Measurements from ENCODE around the gene SIVA1. TPM values are rescaled to one million over a fixed set of nuclear protein-coding genes. Genes with fewer than 3 reads are reported as not detected.
"Not testable (repeated sequence)": the region's sequence is repeated elsewhere in the genome, so short reads cannot be mapped to it uniquely, and the experiment has no call there.

Gene SIVA1
- total and polyA plus RNA-seq, 7 experiments from 2014 or later: 61.4 to 276 (median 91.6) TPM

GRCh38 chr14:104750753-104751057 lies 2.2 kb upstream of the SIVA1 start:
- not testable (repeated sequence) for H3K9me3 ChIP-seq (ENCODE audit: control insufficient read depth in 2 of 3, low read length in 3 of 3); H3K27me3 ChIP-seq (ENCODE audit: control insufficient read depth in 2 of 2, insufficient read depth in 2 of 2, low read length in 2 of 2); H3K27ac ChIP-seq (ENCODE audit: low read depth, low read length); H3K4me3 ChIP-seq (ENCODE audit: low read length); H3K9me3 Mint-ChIP-seq; H3K27me3 Mint-ChIP-seq; ATAC-seq; H3K36me3 Mint-ChIP-seq; DNase-seq
- intact Hi-C loops (cut with micrococcal nuclease): loop anchor here (5.0 kb wide), 6 partner anchors 73 to 1123 kb away; partner anchors contain the start of genes BRF1 (in 1 of the 2), KLC1 (in 1 of the 2) and PPP1R13B (in 1 of the 2)
- CTCF ChIA-PET: interaction anchor here (0.5 to 1.1 kb wide), 4 partner anchors 13 to 103 kb away, joined by 3 to 4 read pairs (median 3); no protein-coding TSS in a partner anchor
- peaks cover 0 to 18% (median 0%) of the 10 kb centered on the region in 3 experiments for H3K36me3 ChIP-seq (ENCODE audit: control insufficient read depth in 2 of 3, insufficient read depth in 3 of 3, low read length in 3 of 3)
- peaks cover 17 to 31% (median 19%) of the 10 kb centered on the region in 7 donors for H3K4me1 Mint-ChIP-seq
- peaks cover 18 to 25% of the 10 kb centered on the region in 2 donors for H3K4me1 ChIP-seq (ENCODE audit: control insufficient read depth in 2 of 2, insufficient read depth in 2 of 2, low read length in 2 of 2)
- peak overlapping the region in 6 of 9 donors; percentile 12 to 51 (median 26) for H3K27ac Mint-ChIP-seq
- POLR2A ChIA-PET: interaction anchor here (3.4 kb wide), 1 partner anchor 50 kb away, joined by 24 read pairs; the partner anchor contains the start of gene ZBTB42
- peak overlapping the region in 7 of 10 donors; percentile 21 to 64 (median 46) for H3K4me3 Mint-ChIP-seq

GRCh38 chr14:104751539-104752422 lies 1.2 kb upstream of the SIVA1 start:
- ChIA-PET CTCF (interaction anchor here (1.1 to 1.7 kb wide), 6 partner anchors 15 to 75 kb away, joined by 3 to 9 read pairs (median 6); no protein-coding TSS in a partner anchor), POLR2A (interaction anchor here (0.6 to 3.4 kb wide), 9 partner anchors 15 to 870 kb away, joined by 3 to 24 read pairs (median 4); partner anchors contain the start of genes AKT1, BRF1 and ZBTB42)
- intact Hi-C loops (cut with micrococcal nuclease): loop anchor here (1.0 to 5.0 kb wide), 21 partner anchors 27 to 1419 kb away; partner anchors contain the start of genes ADSS1 (in 2 of the 2), BRF1 (in 2 of the 2), TEDC1 (in 2 of the 2) and CDCA4 (in 1 of the 2)
- H3K27ac ChIP-seq (ENCODE audit: low read depth, low read length): peak overlapping the region; percentile 95
- Mint-ChIP-seq H3K27me3 (no peaks in the 10 kb centered on the region), H3K4me3 (peak overlapping the region; percentile 82 to 97 (median 92)), H3K9me3 (peaks cover 0 to 2% (median 0%) of the 10 kb centered on the region in 11 donors), H3K27ac (peak overlapping the region in 8 of 9 donors; percentile 78 to 94 (median 92)), H3K4me1 (peaks cover 19 to 40% (median 30%) of the 10 kb centered on the region in 7 donors), H3K36me3 (peaks cover 0 to 8% (median 0%) of the 10 kb centered on the region in 5 donors)
- DNase-seq: peak in 1 of 9 donors; percentile 37
- H3K4me3 ChIP-seq (ENCODE audit: low read length): peak overlapping the region; percentile 91
- peaks cover 0 to 29% (median 3%) of the 10 kb centered on the region in 3 experiments for H3K36me3 ChIP-seq (ENCODE audit: control insufficient read depth in 2 of 3, insufficient read depth in 3 of 3, low read length in 3 of 3)
- no peaks in the 10 kb centered on the region for H3K27me3 ChIP-seq (ENCODE audit: control insufficient read depth in 2 of 2, insufficient read depth in 2 of 2, low read length in 2 of 2)
- ATAC-seq: no peak
- no peaks in the 10 kb centered on the region for H3K9me3 ChIP-seq (ENCODE audit: control insufficient read depth in 2 of 3, low read length in 3 of 3)
- H3K4me1 ChIP-seq (ENCODE audit: control insufficient read depth in 2 of 2, insufficient read depth in 2 of 2, low read length in 2 of 2): peaks cover 14 to 29% of the 10 kb centered on the region in 2 donors

GRCh38 chr14:104752423-104752734 lies 568 bp upstream of the SIVA1 start:
- H3K9me3 Mint-ChIP-seq: peaks cover 0 to 2% (median 0%) of the 10 kb centered on the region in 11 donors
- ATAC-seq: no peak
- H3K36me3 Mint-ChIP-seq: peaks cover 0 to 14% (median 3%) of the 10 kb centered on the region in 5 donors
- H3K4me3 Mint-ChIP-seq: peak overlapping the region; percentile 82 to 97 (median 92)
- peaks cover 14 to 29% of the 10 kb centered on the region in 2 donors for H3K4me1 ChIP-seq (ENCODE audit: control insufficient read depth in 2 of 2, insufficient read depth in 2 of 2, low read length in 2 of 2)
- H3K27ac ChIP-seq (ENCODE audit: low read depth, low read length): peak overlapping the region; percentile 95
- H3K9me3 ChIP-seq (ENCODE audit: control insufficient read depth in 2 of 3, low read length in 3 of 3): no peaks in the 10 kb centered on the region
- H3K27me3 Mint-ChIP-seq: no peaks in the 10 kb centered on the region
- POLR2A ChIA-PET: interaction anchor here (0.6 to 3.4 kb wide), 13 partner anchors 14 to 871 kb away, joined by 3 to 24 read pairs (median 5); partner anchors contain the start of genes ADSS1, AKT1, BRF1 and CDCA4
- DNase-seq: no peak
- H3K27ac Mint-ChIP-seq: peak overlapping the region; percentile 78 to 94 (median 92)
- CTCF ChIA-PET: interaction anchor here (1.1 to 1.7 kb wide), 6 partner anchors 14 to 75 kb away, joined by 3 to 9 read pairs (median 6); no protein-coding TSS in a partner anchor
- H3K36me3 ChIP-seq (ENCODE audit: control insufficient read depth in 2 of 3, insufficient read depth in 3 of 3, low read length in 3 of 3): peaks cover 0 to 35% (median 8%) of the 10 kb centered on the region in 3 experiments
- H3K27me3 ChIP-seq (ENCODE audit: control insufficient read depth in 2 of 2, insufficient read depth in 2 of 2, low read length in 2 of 2): no peaks in the 10 kb centered on the region
- H3K4me3 ChIP-seq (ENCODE audit: low read length): peak overlapping the region; percentile 91
- intact Hi-C loops (cut with micrococcal nuclease): loop anchor here (1.0 to 5.0 kb wide), 21 partner anchors 28 to 1420 kb away; partner anchors contain the start of genes ADSS1 (in 2 of the 2), BRF1 (in 2 of the 2), TEDC1 (in 2 of the 2) and CDCA4 (in 1 of the 2)
- peaks cover 19 to 45% (median 33%) of the 10 kb centered on the region in 7 donors for H3K4me1 Mint-ChIP-seq

GRCh38 chr14:104753528-104754212 lies 723 bp downstream of the SIVA1 start:
- peak in 4 of 9 donors; percentile 11 to 37 (median 22) for DNase-seq
- Mint-ChIP-seq H3K4me3 (peak overlapping the region; percentile 86 to 97 (median 90)), H3K4me1 (peaks cover 19 to 45% (median 36%) of the 10 kb centered on the region in 7 donors), H3K27me3 (no peaks in the 10 kb centered on the region), H3K9me3 (peaks cover 0 to 2% (median 0%) of the 10 kb centered on the region in 11 donors), H3K36me3 (peaks cover 0 to 17% (median 3%) of the 10 kb centered on the region in 5 donors), H3K27ac (peak overlapping the region; percentile 66 to 94 (median 85))
- no peak for ATAC-seq
- peaks cover 0 to 48% (median 14%) of the 10 kb centered on the region in 3 experiments for H3K36me3 ChIP-seq (ENCODE audit: control insufficient read depth in 2 of 3, insufficient read depth in 3 of 3, low read length in 3 of 3)
- H3K4me3 ChIP-seq (ENCODE audit: low read length): peak overlapping the region; percentile 95
- ChIA-PET CTCF (no interaction called here), POLR2A (interaction anchor here (1.0 to 3.4 kb wide), 11 partner anchors 15 to 547 kb away, joined by 3 to 24 read pairs (median 5); partner anchors contain the start of genes ADSS1, AKT1, BRF1 and CDCA4)
- no peaks in the 10 kb centered on the region for H3K9me3 ChIP-seq (ENCODE audit: control insufficient read depth in 2 of 3, low read length in 3 of 3)
- intact Hi-C loops (cut with micrococcal nuclease): loop anchor here (1.0 to 5.0 kb wide), 13 partner anchors 15 to 1421 kb away; partner anchors contain the start of genes BRF1 (in 2 of the 2), INF2 (in 1 of the 2), KLC1 (in 1 of the 2) and NUDT14 (in 1 of the 2)
- peak overlapping the region; percentile 95 for H3K27ac ChIP-seq (ENCODE audit: low read depth, low read length)
- H3K27me3 ChIP-seq (ENCODE audit: control insufficient read depth in 2 of 2, insufficient read depth in 2 of 2, low read length in 2 of 2): no peaks in the 10 kb centered on the region
- H3K4me1 ChIP-seq (ENCODE audit: control insufficient read depth in 2 of 2, insufficient read depth in 2 of 2, low read length in 2 of 2): peaks cover 14 to 29% of the 10 kb centered on the region in 2 donors

GRCh38 chr14:104754213-104754851 lies 1.4 kb downstream of the SIVA1 start:
- POLR2A ChIA-PET: interaction anchor here (1.7 to 3.4 kb wide), 3 partner anchors 31 to 47 kb away, joined by 10 to 24 read pairs (median 11); partner anchors contain the start of genes ADSS1, AKT1 and ZBTB42
- peaks cover 14 to 29% of the 10 kb centered on the region in 2 donors for H3K4me1 ChIP-seq (ENCODE audit: control insufficient read depth in 2 of 2, insufficient read depth in 2 of 2, low read length in 2 of 2)
- peak overlapping the region; percentile 86 to 97 (median 90) for H3K4me3 Mint-ChIP-seq
- DNase-seq: no peak
- peaks cover 0 to 54% (median 17%) of the 10 kb centered on the region in 3 experiments for H3K36me3 ChIP-seq (ENCODE audit: control insufficient read depth in 2 of 3, insufficient read depth in 3 of 3, low read length in 3 of 3)
- intact Hi-C loops (cut with micrococcal nuclease): loop anchor here (5.0 kb wide), 6 partner anchors 77 to 1127 kb away; partner anchors contain the start of genes BRF1 (in 1 of the 2), KLC1 (in 1 of the 2) and PPP1R13B (in 1 of the 2)
- no peaks in the 10 kb centered on the region for H3K9me3 ChIP-seq (ENCODE audit: control insufficient read depth in 2 of 3, low read length in 3 of 3)
- H3K27ac Mint-ChIP-seq: peak overlapping the region; percentile 66 to 94 (median 85)
- H3K4me1 Mint-ChIP-seq: peaks cover 19 to 49% (median 36%) of the 10 kb centered on the region in 7 donors
- H3K27me3 ChIP-seq (ENCODE audit: control insufficient read depth in 2 of 2, insufficient read depth in 2 of 2, low read length in 2 of 2): no peaks in the 10 kb centered on the region
- no peaks in the 10 kb centered on the region for H3K27me3 Mint-ChIP-seq
- ATAC-seq: no peak
- H3K9me3 Mint-ChIP-seq: peaks cover 0 to 4% (median 0%) of the 10 kb centered on the region in 11 donors
- H3K27ac ChIP-seq (ENCODE audit: low read depth, low read length): peak overlapping the region; percentile 95
- H3K36me3 Mint-ChIP-seq: peaks cover 0 to 22% (median 3%) of the 10 kb centered on the region in 5 donors
- CTCF ChIA-PET: interaction anchor here (0.6 kb wide), 1 partner anchor 794 kb away, joined by 3 read pairs; no protein-coding TSS in a partner anchor
- peak overlapping the region; percentile 95 for H3K4me3 ChIP-seq (ENCODE audit: low read length)

Data from naive thymus-derived CD4-positive, alpha-beta T cell (primary cell).